GM19240 (cell line): Measurements from ENCODE around the gene PPP2R5C.
"Not testable (repeated sequence)": the region's sequence is repeated elsewhere in the genome, so short reads cannot be mapped to it uniquely, and the experiment has no call there.

Experiments
- DNase-seq: peaks from one replicate; pipeline ENCODE4 v3.0.0; 2011; ENCODE audit warnings: low spot score; ENCODE audit not compliant: insufficient read length

The PPP2R5C gene

GRCh38 chr14:101964297-101965180 lies 203.0 kb downstream of the PPP2R5C start, which contains the start of gene DYNC1H1:
Gene DYNC1H1, plus strand, starts transcription at chr14:101964573. Its CDS starts 119 bp downstream, at chr14:101964692.
- peak; percentile 83 for DNase-seq

GRCh38 chr14:101965181-101965544 lies 203.7 kb downstream of the PPP2R5C start:
- peak; percentile 49 for DNase-seq

- DNase-seq: no peak
Observed at GRCh38 chr14:101965770-101966722, 204.5 kb downstream of the PPP2R5C start.

DNA sequence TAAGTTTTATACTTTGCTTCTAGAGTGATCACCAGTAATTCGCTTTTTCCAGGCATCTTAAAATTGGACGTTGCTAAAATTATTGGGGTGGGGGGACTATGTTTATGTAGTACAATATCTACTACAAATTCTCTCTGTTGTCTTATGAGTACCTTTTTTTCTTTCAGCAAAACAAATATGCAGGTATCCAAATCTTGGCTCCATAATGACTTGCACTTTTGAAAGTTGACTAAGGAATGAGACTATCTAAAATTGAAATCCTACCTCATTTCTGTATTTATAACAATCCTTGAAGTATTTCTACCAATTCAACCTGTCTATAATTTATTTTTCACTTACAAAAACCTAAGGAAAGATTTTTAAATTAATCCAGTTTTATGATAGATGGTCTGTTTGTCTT lies 205.2 kb downstream of the PPP2R5C start:
- DNase-seq: no peak

DNA sequence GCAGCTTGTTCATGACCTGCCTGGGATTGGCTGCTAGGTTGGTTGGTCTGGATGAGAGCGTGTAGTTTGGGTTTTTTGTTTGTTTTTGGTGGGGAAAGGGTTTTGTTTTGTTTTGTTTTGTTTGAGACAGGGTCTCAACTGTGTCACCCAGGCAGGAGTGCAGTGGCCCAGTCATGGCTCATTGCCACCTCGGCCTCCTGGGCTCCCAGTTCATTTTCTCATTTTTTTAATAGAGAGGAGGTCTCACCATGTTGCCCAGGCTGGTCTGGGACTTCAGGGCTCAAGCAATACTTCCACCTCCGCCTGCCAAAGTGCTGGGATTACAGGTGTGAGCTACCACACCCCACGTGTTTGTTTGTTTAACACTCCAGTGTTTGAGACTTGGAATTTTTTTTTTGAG lies 206.7 kb downstream of the PPP2R5C start:
- no peak for DNase-seq

GRCh38 chr14:101969481-101969880 lies 208.0 kb downstream of the PPP2R5C start:
- no peak for DNase-seq

- DNase-seq: no peak
Observed at GRCh38 chr14:101970830-101971400, 209.4 kb downstream of the PPP2R5C start.

- DNase-seq: not testable (repeated sequence)
Observed at GRCh38 chr14:101971458-101971857, 209.9 kb downstream of the PPP2R5C start.

GRCh38 chr14:101972126-101972866 lies 210.8 kb downstream of the PPP2R5C start:
- no peak for DNase-seq

GRCh38 chr14:101973356-101973755 lies 211.8 kb downstream of the PPP2R5C start:
- DNase-seq: no peak

DNA sequence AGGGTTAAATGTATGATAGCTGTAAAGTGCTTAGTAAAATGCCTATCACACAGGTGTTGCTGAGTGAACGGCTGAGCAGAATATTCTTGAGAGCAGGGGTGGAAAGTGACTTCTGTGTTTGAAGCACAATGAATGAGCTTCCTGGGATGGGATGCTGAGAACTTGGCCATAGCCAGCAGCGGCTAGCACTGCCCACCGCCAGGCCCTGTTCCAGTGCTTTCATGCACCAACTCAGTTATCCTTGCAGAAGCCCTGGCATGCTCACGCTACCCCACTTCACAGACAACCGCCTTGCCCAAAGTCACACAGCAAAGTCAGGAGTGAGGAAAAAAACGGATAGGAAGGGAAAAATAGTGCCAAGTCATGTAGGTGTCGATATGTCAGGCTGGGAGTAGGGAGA lies 213.7 kb downstream of the PPP2R5C start:
- DNase-seq: no peak
